GM21423 (cell line): ENCODE data around the gene MBOAT7.
"Not testable (repeated sequence)": the region's sequence is repeated elsewhere in the genome, so short reads cannot be mapped to it uniquely, and the experiment has no call there.

Source experiments
- ATAC-seq: cut with Tn5 transposase; IDR thresholded peaks from one replicate; pipeline ENCODE4 v1.9.1; 2021; ENCODE audit warnings: mild to moderate bottlenecking, moderate library complexity; ENCODE audit not compliant: unreplicated experiment

MBOAT7 gene

DNA sequence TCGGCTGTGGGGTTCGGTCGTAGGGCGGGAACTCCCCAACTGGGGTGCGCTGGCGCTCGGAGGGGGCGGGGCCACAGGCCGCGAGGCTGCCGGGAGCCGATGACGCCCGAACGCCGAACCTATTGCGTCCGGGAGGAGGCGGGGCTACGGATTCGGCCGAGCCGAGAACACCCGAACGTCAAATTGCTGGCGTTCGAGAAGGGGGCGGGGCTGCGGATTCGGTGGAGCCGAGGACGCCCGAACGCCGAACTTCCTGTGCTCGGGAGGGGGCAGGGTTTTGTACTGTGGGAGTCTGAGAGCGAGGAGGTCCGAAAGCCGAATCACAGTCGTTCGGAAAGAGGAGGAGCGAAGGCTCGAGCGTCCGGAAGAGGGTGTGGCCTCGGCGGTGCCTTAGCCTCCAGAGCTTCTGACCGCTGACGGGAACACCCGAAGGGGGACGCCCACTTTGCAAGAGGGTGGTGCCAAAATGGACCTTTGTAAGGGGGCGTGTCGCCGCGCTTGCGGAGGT lies 1.2 kb upstream of the MBOAT7 start:
- ATAC-seq, result peak; percentile 42

DNA sequence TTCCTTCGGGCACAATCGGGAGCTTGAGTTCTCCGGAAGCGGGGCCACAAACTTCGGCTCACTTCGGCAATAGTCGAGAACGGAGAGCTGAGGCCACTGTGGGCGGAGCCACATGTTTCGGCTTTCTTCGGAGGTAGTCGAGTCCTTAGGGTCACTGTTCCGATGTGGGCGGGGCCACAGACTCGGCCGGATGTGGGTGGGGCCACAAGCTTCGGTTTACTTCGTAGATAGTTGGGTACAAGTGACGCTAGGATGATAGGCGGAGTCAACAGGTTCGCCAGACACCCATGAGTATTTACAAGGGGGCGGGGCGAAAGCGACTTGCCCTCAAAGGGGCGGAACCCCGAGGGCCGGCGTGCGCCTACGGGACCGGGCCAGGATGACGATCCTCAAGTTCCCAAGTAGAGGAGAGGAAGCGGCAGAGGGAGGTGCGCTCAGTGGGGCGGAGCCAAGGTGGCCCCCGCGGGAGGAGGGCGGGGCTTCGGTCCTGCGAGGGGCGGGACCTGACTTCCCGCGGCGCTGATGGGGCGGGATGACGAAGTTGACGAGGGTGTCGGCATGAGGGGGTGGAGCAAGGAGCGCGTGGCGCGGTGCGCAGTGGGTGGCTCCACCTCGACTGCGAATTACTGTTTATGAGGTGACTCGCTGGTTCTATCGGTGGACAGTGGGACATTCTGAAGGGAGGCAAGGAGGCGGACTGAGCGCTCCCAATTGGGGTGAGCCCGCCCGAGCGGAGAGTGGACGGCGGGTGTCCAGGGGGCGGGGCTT lies 539 bp upstream of the MBOAT7 start:
- peak; percentile 44 for ATAC-seq

DNA sequence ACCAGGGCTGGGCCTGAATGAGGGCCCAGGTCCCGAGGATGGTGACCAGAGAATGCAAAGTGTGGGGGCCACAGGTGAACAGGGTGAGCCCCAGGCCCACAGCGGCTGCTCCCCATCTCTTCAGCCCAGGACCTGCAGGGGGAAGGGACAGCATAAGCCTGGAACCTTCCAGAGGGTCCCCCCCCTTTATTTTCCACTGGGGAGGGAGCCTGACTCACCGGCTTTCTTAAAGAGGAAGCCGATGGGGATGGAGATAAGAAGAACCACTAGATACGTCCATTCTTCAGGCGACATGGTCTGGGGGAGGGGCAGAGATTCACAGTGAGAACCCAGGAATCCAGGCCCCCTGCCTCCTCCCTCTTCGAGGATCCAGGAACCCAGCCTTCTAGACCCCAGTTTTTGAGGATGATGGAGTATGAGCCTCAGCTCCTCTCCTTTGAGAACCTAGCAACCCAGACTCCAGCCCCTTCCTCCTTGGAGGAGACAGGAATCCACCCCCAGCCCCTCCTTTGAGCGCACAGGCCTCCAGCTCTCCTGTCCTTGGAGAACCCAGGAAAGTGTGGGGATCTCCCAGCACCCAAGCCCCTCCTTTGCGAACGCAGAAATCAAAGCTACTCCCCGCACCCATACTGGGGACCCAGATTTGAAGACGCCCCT lies 1.0 kb downstream of the MBOAT7 start:
- no peak for ATAC-seq

DNA sequence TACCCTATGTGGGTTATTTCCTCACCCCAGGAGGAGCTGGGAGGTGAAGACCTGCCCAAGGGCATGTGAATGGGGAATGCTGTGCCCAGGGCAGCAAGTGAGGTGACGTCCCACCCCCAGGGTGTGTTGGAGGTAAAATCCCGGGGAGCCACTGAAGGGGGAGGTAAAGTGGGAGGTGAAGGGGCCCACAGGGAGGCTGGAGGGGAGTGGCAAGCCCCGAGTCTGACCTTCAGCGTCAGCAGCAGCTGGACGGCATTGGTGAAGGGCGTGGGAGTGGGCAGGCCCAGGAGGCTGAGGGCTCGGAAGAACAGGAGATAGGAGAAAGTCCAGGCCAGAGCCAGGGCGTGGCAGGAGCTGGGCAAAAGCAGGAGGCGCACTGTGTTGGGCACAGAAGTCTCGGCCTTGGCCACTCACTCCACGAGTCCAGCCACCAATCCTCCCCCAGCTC lies 2.4 kb downstream of the MBOAT7 start:
- no peak for ATAC-seq

DNA sequence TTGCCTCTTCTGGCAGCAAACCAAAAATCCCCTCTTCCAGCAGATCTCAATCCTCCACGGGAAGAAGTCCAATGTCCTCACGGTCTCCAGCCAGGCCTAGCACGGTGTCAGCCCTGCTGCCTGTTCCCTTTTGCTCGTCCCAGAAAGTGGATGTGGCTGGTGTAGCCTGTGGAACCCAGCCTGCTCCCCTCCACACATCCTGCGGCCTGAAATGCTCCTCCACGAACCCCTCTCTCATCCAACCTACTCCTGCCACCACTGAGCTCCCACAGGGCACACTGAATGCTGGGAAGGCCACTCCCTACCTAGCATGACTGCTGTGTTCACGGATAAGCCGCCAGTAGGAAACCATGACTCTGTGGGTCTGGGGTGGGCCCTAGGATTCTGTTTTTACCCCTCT lies 3.0 kb downstream of the MBOAT7 start:
- ATAC-seq, result no peak

DNA sequence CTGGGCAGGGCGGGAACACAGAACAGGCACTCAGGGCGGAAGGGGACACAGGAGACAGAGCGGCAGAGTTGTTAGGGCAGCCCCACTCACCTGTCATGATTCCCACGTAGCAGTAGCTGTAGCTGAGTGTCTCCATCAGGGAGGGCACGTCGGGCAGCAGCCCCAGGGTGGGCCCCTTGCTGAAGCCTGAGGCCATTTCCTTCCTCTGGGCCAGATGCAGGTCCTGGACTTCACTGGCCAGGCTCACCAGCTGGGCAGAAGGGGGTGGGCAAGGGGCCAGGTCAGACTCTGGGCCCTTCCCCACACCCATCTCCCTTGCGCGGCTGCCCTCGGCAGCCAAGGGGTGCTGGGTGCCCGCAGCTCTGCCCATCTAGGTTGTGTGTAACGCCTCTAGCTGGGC lies 5.9 kb downstream of the MBOAT7 start:
- no peak for ATAC-seq

DNA sequence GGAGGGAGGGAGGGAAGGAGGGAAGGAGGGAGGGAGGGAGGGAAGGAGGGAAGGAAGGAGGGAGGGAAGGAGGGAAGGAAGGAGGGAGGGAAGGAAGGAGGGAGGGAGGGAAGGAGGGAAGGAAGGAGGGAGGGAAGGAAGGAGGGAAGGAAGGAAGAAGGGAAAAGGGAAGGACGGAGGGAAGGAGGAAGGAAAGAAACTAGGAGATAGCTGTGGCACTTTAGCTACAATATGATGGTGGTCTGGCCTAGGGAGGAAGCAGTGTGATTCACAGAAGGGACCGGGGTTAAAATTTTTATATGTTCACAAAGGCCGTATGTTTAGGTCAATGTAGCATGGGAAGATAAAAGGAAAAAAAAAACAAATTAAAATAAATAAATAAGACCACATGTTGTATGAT lies 7.5 kb downstream of the MBOAT7 start:
- ATAC-seq, result not testable (repeated sequence)

DNA sequence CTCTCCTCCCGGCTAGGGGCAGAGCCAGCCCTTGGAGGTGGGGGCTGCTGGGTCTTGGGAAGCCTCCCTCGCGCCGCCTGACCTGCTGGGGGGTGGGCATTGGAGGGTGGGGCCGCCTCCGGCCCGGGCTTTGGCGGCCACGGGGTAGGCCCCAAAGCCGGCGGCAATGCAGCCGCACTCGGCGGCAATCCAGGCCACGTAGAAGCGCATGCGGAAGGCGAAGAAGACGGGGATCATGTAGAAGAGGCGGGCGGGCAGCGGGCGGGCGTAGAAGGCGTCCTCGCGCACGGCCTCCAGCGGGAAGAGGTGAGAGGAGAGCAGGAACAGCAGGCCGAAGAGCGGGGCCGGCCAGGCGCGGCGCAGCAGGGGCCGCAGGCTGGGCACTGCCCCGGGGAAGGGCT lies 8.7 kb downstream of the MBOAT7 start:
- ATAC-seq, result no peak

DNA sequence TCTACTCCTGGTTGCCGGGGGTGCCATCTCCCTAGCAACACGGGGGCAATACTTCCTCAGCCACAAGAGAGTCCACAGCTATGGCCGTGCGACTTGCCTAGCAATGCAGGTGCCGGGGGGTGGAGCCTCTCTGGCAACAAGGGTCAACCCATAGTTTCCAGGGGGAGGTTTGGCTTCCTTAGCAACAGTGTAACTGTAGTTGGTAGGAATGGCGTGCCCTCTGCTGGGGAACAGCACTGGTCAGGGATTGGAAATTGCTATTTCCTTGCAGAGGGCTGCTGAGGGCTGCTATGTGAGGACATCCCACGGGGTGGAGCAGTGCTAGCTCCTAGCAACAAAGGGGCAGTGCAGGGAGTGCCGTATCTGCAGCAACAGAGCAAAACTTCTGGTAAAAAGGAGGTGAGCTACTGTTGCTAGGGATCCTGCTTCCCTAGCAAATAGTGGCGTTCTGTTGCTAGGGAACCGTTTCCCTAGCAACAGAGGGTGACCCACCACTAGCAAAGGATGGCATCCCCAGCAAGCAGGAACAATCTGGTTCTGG lies 9.4 kb downstream of the MBOAT7 start:
- ATAC-seq, result no peak

DNA sequence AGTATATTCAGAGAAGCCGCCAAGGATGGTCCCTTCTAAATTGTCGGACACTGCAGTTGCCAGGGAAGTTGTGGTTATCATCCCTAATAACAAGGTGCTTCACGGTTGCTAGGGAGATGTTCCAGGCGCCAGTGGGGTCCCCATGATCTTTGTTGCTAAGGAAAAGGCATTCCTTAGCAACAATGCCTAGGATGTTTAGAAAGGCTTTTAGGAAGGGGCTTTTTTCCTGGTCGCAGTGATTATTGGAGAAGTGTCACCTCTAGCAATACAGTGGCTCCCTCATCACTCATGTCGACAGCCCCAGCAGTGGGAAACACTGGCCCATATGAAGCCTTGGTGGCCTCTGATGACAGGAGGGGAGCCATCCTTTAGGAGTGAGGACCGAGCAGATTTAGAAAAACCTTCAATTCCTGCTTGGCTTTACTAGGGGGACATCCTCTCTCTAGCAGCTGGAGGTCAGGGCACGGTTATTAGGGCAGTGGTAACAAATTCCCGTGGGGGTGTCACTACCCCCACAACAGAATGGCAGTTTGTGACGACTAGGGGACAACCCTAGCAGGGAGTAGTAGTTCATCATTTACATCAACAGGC lies 10.0 kb downstream of the MBOAT7 start:
- ATAC-seq, result no peak

DNA sequence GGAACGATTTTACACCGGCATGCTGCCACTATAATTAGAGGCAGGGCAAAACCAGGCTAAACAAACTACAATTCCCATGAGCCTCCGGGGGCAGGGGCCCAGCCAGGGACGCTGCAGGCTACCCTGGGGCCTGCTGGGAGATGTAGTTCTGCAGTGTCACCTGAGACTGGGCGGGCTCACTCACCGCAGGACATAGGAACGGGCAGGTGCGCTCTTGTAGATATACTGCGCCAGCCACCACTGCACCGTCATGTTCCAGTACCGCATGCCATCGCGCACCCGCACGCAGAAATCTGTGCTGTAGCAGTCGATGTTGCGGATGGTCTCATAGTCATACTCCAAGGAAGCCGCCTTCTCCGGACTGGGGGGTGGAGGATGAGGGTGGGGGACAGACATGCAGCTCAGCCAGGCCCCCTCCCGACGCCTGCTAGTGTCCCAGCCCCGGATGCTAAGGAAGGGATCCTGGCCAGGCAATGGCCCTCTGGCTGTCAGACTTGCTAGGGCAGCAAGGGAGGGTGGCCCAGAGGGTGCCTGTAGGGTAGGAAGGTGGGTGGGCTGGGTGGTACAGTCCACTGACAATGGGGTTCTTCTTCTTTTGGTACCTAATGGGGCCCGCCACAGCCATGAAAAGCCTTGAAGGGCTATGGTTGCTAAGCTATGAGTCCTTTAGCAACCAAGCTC lies 10.7 kb downstream of the MBOAT7 start:
- ATAC-seq, result no peak

DNA sequence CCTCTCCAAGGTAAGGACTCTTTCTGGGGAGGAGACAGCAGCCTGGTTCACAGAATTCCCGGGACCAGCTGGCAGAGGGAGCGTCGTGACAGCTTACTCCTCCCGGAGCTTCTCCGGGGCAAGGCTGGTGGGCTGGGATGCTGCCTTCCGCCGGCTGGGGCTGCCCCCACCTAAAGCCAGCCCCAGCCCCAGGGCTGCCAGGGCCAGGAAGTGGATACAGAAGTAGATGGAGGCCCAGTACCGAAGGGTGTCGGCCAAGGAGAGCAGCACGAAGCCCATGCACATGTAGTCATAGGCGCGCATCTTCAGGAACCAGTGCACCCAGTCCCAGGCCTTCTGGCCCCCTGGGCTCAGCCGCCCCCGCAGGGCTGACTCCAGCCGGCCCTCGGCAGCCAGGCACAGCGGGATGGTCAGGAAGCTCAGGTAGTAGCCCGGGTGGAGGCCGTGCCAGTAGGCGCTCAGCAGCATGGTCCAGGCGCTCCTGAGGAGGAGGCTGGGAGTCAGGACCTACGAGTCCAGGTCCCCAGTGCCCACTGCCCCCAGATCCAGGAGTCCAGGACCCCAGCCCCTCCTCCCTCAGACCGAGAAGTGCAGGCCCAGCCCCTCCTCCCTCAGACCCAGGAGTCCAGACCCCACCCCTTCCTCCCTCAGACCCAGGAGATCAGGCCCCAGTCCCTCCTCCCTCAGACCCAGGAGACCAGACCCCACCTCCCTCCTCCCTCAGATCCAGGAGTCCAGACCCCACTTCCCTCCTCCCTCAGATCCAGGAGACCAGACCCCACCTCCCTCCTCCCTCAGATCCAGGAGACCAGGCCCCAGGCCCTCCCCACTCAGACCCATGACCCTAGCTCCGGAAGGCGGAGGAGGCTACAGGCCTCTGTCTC lies 15.2 kb downstream of the MBOAT7 start:
- no peak for ATAC-seq

DNA sequence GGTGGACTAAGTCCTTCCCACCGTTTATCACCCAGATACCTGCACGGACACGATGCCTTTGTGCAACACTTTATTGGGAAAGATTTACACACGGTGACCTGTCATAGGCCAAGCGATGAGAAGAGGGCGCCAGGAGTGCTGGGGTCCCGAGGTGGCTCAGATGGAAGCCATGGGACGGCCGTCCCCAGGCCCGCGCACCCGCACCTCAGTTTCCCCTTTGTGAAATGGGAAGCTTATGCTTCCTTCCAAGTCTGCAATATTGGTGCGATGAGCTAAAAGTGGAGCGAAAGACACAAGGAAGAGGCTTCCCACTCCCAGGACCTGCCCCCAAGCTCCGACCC lies 16.1 kb downstream of the MBOAT7 start:
- ATAC-seq, result no peak

DNA sequence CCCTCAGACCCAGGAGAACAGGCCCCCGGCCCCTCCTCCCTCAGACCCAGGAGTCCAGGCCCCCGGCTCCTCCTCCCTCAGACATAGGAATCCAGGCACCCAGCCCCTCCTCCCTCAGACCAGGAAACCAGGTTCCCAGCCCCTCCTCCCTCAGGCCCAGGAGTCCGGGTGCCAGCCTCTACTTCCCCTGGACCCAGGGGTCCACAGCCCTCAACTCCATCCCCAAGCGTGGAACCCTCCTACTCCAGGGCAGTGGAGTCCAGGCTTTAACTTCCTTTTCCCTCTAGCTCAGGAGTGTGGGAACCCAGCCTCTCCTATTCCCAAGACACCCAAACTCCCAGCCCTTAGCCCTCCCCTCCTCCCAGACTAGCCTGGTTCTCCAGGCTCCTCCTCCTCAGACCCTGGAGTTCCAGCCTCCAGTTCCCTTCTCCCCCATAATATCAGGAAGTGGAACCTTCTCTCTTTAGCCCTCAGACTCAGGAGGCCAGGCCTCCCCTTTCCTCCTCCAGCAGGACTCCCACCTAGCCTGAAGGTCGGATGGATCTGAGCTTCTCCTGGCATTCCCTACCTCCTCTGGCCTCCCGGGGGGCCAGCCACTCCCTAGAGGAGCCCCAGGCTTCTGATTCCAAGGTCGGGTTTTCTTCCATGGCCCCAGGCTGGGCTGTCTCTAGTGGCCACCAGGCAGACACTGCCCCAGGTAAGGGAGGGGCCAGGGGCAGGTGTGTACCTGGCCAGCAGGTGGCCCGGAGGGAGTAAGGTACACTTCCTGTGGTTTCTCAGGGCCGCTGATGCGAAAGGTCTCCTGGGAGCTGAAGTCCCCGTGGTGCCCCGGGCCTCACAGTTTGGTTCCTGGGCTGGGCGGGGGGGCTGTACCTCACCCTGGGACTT lies 16.7 kb downstream of the MBOAT7 start, which contains the start of gene TMC4:
Gene TMC4, minus strand, starts transcription at position 690 of the 888 bp plus-strand sequence. Its CDS starts 43 bp downstream, at position 647.
- no peak for ATAC-seq

DNA sequence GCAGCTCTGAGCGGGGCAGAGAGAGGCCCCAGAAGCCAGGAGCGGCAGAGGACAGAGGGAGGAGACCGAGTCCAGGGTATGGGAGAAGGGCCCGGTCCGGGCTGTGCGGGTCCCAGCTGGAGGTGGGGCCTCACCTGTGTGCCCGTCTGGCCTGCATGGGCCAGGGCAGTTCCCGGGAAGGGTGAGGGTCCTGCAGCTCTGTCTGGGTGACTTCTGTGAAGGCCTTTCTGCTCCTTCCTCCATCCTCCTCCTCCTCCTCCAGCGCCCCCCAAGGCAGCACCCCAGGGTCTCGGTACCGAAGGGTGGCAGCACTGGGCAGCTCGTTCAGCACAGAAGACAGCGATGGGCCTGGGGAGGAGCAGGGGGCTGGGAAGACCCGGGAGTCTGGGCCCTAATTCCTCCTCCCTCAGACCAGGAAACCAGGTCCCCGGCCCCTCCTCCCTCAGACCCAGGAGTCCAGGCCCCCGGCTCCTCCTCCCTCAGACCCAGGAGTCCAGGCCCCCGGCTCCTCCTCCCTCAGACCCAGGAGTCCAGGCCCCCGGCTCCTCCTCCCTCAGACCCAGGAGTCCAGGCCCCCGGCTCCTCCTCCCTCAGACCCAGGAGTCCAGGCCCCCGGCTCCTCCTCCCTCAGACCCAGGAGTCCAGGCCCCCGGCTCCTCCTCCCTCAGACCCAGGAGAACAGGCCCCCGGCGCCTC lies 17.5 kb downstream of the MBOAT7 start:
- not testable (repeated sequence) for ATAC-seq

DNA sequence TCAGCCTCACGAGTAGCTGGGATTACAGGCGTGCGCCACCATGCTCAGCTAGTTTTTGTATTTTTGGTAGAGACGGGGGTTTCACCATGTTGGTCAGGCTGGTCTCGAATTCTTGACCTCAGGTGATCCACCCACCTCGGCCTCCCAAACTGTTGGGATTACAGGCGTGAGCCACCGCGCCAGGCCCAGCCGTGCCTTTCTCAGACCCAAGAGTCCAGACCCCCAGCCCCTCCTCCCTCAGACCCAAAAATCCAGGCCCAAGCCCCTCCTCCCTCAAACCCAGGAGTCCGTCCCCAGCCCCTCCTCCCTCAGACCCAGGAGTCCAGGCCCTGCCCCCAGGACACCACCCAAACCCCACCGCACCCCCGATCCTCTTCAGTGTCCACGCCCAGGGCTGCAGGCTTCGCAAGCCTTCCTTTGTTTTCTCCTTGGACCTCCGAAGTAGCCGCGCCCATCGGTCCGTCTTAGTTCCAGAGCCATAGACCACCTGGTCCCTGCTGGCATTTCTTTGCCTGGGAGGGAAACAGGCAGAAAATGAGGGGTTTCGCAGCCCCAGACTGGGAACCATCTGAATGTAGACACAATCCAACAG lies 20.1 kb downstream of the MBOAT7 start:
- no peak for ATAC-seq

DNA sequence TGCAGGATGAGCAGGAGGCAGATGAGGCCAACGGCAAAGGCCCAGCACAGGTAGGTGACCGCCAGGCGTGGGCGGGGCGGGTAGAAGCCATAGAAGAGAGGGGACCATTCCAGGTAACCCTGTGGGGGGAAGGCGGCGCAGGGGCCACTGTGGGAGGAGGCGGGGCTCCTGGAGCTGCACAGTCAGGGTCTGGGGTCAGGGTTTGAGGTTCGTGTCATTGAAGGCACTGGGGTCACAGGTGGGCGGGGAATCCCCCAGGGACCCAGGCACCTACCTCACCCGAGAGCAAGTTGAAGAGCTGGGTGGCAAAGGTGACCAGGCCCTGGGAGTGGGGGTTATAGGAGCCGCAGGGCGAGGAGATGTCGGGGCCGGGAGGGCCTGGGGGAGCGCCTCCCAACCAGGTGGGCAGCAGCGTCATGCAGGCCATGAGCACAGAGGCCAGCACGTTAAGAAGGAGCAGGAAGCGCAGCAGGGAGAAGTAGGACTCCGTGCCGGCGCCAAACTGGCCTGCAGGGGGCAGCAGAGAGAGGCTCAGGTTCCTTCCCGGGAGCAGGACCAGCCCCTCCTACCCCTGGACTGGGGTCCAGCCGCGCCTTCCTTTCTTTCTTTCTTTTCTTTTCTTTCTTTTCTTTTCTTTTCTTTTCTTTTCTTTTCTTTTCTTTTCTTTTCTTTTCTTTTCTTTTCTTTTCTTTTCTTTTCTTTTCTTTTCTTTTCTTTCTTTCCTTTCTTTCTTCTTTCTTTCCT lies 21.0 kb downstream of the MBOAT7 start:
- no peak for ATAC-seq
